ENCODE data around the gene EIF4G1. TPM values are rescaled to one million over a fixed set of nuclear protein-coding genes. Genes with fewer than 3 reads are reported as not detected.
"Not testable (repeated sequence)": the region's sequence is repeated elsewhere in the genome, so short reads cannot be mapped to it uniquely, and the experiment has no call there.

EIF4G1 gene
- total RNA-seq, 2 experiments from 2014 or later = 693 to 706 TPM

DNA sequence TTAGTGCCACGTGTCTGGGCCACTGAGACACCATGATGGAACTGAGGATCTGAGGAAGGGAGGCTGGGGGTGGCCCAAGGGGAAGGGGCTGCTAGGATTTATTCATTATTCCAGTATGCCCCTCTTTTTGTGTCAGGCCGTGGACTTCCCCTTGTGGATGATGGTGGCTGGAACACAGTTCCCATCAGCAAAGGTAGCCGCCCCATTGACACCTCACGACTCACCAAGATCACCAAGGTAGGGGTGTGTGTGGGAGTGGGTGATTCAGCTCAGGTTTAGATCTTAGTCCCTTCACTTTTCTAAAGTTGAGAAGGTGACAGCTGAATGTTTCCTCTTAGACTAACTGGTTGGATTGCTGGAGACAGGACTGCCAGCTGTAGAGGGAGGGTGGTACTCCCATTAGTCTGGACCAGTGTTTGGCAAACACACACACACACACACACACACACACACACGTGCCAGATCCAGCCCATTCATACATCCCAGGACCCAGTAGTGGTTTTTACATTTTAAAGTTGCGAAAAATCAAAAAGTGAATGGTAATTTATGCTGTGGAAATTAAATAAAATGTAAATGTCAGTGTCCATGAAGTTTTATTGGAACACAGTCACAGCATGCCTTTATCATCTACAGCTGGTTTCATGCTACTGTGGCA lies 11.4 kb downstream of the EIF4G1 start:
- CTCF ChIA-PET = no interaction called here

DNA sequence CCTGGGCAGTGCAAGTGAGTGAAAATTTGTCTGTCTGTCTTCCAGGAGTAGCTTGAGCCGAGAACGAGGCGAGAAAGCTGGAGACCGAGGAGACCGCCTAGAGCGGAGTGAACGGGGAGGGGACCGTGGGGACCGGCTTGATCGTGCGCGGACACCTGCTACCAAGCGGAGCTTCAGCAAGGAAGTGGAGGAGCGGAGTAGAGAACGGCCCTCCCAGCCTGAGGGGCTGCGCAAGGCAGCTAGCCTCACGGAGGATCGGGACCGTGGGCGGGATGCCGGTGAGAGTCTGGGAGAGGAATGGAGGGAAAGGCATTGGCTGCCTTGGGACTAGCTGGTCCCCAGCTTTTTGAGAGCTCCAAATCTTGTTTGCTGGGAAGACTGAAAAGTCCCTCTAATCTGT lies 12.8 kb downstream of the EIF4G1 start:
- POLR2A ChIA-PET = no interaction called here

More for the DNA sequence above, 11.4 kb downstream of the EIF4G1 start:
- POLR2A ChIA-PET = interaction anchor here (0.5 to 1.1 kb wide), 2 partner anchors 11 to 40 kb away, joined by 3 to 4 read pairs; no protein-coding TSS in a partner anchor

DNA sequence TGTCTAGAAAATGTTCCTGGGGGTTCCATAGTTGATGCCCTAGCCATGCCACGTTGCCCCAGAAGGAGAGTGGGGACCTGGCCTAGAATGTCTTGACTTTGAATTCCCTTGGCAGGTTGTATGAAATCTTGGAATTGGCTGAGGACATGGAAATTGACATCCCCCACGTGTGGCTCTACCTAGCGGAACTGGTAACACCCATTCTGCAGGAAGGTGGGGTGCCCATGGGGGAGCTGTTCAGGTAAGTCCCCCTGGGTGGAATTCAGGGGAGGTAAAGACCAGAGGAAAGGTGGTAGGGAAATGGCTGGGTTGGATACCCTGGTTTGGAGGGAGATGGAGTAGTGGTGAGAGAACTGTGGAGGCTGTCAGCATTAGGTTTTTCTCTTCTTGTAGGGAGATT lies 14.1 kb downstream of the EIF4G1 start:
- CTCF ChIA-PET = no interaction called here
- POLR2A ChIA-PET = no interaction called here

More for the DNA sequence above, 12.8 kb downstream of the EIF4G1 start:
- CTCF ChIA-PET = interaction anchor here (1.1 kb wide), 1 partner anchor 9 kb away, joined by 3 read pairs; no protein-coding TSS in a partner anchor

DNA sequence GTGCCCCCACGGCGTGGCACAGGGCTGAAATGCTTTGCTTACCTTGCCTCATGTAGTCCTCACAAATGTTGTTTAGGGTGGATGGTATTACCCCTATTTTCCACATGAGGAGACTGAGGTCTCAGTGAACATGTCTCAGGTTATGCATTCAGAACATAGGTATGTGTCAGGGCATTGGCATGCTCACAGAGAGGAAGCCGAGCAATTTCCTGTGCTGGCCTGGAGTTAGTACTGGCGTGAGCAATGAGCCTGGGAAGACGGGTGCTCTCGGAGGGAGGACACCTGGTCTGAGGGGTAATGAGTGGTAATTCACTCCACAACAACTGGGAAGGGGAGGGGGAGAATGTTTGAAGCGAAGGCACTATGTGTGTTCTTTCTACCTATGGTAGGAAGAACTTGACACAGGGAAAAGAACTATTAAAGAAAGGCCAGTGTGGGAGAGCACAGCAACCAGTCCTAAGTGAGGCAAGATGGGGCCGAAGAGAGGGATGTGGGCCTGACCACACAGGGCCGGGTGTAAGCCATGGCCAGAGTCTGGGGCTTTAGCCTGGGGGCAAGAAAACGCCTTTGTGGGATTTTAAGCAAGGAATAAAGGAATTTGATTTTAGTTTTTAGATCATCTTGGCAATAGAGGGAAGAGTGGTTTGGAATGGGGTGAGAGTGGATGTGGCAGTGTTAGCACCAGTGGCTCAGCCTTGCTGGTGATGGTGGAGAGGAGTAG lies 18.1 kb downstream of the EIF4G1 start:
- POLR2A ChIA-PET = no interaction called here
- CTCF ChIA-PET = no interaction called here

DNA sequence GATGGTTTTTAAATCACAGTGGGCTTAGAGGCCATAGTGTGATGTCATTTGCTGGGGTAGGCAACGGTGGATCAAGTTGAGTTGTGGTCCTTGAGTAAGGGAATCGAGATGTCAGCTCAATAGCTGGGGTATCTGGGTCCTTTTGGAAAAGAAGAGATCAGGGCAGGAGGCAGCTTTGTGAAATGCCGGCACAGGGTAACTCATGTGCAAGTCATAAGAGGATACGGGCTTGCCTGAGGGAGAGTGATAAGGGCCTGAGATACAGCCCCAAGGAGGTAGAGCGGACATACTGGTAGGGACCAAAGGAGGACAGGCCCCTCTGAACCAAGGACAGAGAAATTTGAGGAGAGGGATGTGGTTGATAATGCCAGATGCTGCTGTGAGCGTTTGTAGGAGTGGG lies 18.8 kb downstream of the EIF4G1 start:
- CTCF ChIA-PET = no interaction called here

DNA sequence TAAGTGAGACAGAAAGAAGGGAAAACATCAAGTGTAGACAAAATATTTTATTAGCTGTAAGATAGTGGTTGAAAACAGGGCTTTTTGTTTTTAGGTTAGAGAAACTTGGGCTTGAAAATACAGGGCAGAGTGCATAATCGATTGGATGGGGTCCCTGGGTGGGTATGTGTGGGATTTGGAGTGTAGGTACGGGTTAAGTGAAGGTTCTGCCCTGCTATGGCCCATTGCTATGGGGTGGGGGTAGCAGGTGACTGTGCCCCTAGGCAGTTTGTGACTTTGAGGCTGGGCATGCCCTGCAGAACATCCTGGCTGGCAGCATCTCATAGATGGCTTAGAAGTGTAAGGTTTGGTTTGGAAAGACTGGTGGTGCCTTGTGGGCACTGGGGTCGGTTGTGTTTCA lies 19.3 kb downstream of the EIF4G1 start:
- POLR2A ChIA-PET = no interaction called here
- CTCF ChIA-PET = no interaction called here

More for the DNA sequence above, 18.8 kb downstream of the EIF4G1 start:
- POLR2A ChIA-PET = no interaction called here

DNA sequence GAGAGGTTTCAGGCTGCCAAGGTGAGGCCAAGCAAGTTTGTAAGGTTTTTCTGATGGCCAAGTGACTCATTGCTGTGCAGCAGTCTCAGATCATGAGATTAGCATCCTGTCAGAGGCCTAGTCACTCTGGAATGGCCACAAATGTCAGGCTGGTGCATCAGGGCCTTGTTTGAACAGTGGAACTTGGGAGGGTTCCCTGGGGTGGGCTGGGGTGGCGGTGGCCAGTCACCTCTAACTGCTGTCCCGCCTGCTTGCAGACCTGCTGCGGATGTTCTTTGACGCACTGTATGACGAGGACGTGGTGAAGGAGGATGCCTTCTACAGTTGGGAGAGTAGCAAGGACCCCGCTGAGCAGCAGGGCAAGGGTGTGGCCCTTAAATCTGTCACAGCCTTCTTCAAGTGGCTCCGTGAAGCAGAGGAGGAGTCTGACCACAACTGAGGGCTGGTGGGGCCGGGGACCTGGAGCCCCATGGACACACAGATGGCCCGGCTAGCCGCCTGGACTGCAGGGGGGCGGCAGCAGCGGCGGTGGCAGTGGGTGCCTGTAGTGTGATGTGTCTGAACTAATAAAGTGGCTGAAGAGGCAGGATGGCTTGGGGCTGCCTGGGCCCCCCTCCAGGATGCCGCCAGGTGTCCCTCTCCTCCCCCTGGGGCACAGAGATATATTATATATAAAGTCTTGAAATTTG lies 20.2 kb downstream of the EIF4G1 start:
- ChIA-PET POLR2A (interaction anchor here (0.9 kb wide), 1 partner anchor 19 kb away, joined by 3 read pairs; no protein-coding TSS in a partner anchor), CTCF (no interaction called here)

DNA sequence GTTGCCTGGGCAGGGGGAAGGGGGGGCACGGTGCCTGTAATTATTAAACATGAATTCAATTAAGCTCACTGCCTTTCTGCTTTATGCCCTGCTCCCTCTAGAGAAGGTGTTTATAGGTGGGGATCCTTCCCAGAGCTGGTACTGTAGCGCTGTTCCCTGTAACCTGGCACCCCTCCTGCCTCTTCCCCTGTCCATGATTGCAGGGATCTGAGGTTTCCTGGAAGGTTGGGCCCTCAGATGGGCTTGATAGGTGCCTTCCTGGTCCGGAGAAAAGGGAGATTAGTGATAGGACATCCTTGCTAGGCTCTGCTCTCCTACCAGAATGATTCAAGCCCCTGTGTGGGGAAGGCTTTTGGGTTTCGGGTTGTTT lies 20.9 kb downstream of the EIF4G1 start:
- ChIA-PET POLR2A (interaction anchor here (0.9 kb wide), 1 partner anchor 18 kb away, joined by 3 read pairs; no protein-coding TSS in a partner anchor), CTCF (no interaction called here)

DNA sequence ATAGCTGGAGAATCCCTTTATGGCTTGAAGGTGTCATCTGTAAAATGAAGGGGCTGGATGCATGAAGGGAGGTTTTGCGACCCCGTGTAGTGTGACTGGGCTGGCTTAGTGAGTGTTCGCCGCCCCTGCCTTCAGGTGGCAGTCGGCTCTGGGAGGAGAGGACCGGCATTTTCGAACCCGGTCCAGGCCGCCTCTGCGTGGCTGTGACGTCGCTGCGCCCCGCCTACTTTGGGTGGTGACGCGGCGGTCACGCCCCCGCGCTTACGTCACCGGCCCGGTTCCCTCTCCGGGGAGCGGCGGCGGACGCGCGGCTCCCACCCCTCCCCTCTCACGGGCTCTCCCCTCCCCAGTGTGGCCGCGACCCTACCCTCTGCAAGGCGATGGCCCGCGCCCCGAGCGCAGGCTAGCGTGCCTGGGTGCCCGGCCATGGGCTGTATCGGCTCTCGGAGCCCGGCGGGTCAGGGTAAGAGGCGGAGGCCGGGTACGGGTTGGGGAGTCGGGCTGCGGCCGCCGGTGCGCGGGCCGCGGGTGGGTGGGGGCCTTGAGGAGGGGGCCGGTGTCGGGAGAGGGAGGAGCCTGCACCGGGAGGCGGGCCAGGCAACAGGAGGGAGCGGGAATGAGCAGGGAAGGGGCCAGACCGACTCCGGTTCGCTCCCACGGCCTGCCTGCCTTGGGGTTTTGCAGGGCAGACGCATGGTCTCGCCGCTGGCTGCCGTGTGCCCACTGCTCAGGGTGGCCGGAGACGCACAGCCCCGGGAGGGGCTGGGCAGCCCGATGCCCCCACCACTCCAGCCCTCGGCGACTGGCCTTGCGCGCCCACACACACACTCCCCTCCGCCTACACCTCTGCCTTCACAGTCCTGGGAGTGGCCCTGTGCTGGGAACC lies 21.5 kb downstream of the EIF4G1 start:
- POLR2A ChIA-PET = interaction anchor here (0.9 kb wide), 1 partner anchor 18 kb away, joined by 3 read pairs; no protein-coding TSS in a partner anchor
- CTCF ChIA-PET = no interaction called here

DNA sequence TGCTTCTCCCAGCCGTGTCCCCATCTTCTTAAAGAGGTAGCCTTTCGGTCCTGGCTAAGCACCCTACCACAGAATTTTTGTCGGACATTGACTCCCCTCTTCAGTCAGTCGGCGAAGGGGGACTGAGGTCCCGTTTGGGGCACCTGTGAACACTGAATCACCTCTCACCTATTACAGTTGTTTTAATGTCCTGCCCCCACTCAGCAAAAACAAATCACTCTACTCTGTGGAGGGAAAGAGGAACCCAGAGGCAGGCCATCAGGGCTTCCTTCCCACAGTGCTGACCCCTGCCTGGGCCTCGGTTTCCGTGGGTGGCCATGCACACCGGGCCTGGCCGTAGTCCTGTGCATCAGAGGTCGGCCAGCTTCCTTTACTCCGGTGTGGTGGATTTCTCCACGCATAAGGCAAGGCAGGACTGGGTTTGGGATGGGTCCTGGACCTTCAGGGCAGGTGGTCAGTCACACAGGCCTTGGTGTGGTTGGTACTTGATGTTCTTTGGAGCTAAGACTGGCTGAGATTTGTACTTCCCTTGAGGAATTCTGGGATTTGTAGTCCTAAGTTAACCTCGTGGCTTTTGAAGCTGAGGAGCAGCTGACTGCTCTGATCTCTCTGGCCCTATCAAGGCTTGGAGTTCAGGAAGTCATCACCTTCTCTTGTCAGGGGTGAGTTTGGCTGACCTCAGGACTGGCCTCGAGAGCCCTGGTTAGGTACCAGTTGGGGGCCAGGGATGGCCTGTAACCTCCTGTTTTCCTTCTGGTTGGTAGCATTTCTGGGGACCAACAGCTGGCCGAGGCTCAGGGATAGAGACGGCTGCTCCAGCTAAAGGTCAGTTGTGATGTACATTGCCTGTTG lies 22.4 kb downstream of the EIF4G1 start:
- CTCF ChIA-PET = interaction anchor here (2.1 kb wide), 1 partner anchor 109 kb away, joined by 6 read pairs; no protein-coding TSS in a partner anchor
- POLR2A ChIA-PET = interaction anchor here (0.6 to 0.7 kb wide), 2 partner anchors 27 to 163 kb away, joined by 3 read pairs; no protein-coding TSS in a partner anchor

DNA sequence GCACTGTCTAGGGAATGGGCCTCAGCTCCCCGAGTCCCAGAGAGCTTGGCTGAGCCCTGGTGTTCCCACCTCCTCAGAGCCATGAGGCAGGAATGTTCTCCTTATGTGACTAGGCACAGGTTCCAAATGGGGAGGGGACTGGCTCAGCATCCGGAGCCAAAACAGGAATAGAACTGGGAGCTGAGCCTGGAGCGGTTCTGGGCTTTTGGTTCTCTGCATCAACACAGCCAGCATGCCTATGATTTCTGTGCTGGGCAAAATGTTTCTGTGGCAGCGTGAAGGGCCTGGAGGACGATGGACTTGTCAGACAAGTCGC lies 23.0 kb downstream of the EIF4G1 start, which contains the start of gene FAM131A:
TSS of gene FAM131A (plus strand) at position 202 of the 316 bp plus-strand sequence. CDS start at position 233, 31 bp downstream.
- ChIA-PET CTCF (interaction anchor here (2.1 kb wide), 1 partner anchor 110 kb away, joined by 6 read pairs; no protein-coding TSS in a partner anchor), POLR2A (interaction anchor here (0.6 to 0.7 kb wide), 2 partner anchors 26 to 163 kb away, joined by 3 read pairs; no protein-coding TSS in a partner anchor)

DNA sequence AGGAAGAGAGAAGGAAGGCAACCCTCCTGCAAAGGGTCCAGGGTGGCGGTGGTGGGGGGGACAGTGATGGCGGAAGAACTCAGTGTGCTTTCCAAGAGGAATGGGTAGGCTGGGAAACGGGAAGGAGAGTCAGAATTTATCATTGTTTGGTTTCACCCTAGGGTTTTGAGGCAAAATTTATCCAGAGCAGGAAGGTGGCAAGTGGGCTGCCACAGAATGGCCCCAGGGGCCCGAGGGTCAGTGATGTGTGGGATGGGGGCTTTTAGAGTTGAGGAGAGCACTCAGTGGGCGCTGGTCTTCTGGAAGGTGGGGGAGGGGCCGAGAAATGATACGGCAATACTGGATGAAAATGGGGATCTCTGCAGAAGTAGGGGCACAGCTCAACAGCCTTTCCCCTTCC lies 23.6 kb downstream of the EIF4G1 start:
- ChIA-PET POLR2A (no interaction called here), CTCF (interaction anchor here (0.9 to 2.1 kb wide), 3 partner anchors 16 to 163 kb away, joined by 3 to 6 read pairs (median 3); no protein-coding TSS in a partner anchor)

DNA sequence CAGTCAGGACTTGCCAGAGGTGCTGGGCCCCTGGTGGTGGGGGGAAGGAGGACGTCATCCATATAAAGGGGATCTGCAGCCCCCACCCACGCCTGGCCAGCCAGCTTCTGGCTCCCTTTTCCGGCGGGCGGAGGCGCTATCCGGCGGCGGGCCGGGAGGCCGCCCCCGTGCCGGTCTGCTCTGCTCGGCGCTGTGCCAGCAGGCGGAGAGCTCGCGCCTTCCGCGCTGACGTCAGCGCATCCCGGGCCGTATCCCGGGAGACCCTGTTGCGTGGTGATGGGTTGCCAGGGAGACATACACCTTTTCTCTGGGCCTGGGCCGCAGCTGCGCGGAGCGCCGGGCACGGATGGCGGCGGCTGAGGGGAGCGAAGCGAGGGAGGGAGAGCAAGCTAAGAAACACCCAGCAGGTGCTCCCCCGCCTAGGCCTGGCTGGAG lies 24.1 kb downstream of the EIF4G1 start:
- CTCF ChIA-PET = interaction anchor here (0.9 to 2.1 kb wide), 3 partner anchors 15 to 162 kb away, joined by 3 to 6 read pairs (median 3); no protein-coding TSS in a partner anchor
- POLR2A ChIA-PET = interaction anchor here (1.2 kb wide), 1 partner anchor 22 kb away, joined by 3 read pairs; no protein-coding TSS in a partner anchor

DNA sequence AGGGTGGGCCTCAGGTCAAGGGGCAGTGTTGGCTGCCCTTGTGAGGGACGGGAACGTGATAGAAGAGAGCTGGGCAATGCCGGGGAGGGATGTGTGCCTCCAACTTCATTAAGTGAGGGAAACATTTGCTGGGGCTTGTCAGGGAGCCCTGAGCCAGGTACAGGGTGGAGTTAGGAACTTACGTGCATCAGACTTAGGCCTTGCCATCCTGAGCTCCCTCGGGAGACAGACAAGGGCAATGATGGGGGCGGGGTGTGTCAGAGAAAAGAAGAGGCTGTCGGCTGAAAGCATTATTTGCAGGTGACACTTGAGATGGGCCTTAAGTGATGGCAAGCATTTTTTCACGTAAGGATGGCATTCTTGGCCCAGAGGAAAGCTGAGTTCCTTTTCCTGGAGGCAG lies 24.6 kb downstream of the EIF4G1 start:
- POLR2A ChIA-PET = interaction anchor here (1.2 kb wide), 1 partner anchor 22 kb away, joined by 3 read pairs; no protein-coding TSS in a partner anchor
- CTCF ChIA-PET = interaction anchor here (0.9 to 2.1 kb wide), 3 partner anchors 15 to 162 kb away, joined by 3 to 6 read pairs (median 3); no protein-coding TSS in a partner anchor

DNA sequence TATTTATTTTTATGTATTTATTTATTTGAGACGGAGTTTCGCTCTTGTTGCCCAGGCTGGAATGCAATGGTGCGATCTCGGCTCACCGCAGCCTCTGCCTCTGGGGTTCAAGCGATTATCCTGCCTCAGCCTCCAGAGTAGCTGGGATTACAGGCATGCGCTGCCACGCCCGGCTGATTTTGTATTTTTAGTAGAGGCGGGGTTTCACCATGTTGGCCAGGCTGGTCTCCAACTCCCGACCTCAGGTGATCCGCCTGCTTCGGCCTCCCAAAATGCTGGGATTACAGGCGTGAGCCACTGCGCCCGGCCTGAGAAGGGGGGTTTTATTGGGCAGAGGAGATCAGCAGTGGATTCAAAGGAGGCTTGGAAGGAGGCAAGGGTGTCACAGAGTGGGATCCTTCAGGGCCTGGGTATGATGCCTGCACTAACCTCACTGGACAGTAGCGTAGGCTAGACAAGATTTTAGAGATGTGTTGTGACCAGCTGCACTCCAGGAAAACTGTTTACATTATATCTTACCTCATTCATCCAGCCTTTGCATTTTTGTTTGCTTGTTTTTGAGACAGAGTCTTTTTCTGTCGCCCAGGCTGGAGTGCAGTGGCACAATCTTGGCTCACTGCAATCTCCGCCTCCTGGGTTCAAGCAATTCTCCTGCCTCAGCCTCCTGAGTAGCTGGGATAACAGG lies 25.2 kb downstream of the EIF4G1 start:
- CTCF ChIA-PET = not testable (repeated sequence)
- POLR2A ChIA-PET = interaction anchor here (1.2 kb wide), 1 partner anchor 21 kb away, joined by 3 read pairs; no protein-coding TSS in a partner anchor

DNA sequence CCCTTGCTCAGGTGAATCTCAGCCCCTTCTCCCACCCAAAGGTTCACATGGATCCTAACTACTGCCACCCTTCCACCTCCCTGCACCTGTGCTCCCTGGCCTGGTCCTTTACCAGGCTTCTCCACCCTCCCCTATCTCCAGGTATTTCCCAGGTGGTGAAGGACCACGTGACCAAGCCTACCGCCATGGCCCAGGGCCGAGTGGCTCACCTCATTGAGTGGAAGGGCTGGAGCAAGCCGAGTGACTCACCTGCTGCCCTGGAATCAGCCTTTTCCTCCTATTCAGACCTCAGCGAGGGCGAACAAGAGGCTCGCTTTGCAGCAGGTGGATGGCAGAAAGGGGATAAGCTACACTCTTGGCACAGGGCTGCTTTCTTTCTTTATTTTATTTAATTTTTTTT lies 27.5 kb downstream of the EIF4G1 start:
- POLR2A ChIA-PET = no interaction called here

DNA sequence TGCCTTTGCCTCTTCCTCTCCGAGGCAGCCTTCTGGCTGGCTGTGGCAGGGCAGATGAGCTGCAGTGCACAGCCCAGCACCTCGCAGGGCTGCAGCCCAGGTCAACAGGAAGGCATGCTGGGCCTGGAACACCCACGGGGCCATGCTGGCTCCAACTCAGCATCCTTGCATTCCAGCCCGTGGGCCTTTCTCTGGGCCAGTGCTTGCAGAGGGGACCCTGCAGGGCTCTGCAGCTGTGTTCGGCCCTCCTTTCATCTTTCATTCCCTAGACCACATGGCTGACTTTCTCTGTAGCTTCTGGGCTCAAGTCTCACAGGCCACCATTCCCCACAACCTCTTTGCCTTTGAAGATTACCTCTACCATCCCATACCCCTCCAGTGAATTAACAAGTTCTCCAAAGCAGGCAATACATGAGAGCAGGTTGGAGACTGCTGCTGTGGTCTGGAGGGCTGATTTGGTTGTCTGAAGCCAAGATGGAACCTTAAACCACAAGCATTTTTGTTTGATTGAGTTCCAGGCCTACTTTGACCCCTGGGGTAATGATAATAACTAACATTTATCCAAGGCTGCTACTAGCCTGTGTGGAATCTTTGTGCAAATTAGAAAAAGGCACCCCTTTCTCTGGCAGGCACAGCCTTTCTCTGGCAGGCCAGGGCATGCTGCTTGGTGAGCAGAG lies 28.9 kb downstream of the EIF4G1 start:
- ChIA-PET CTCF (no interaction called here), POLR2A (no interaction called here)

More for the DNA sequence above, 27.5 kb downstream of the EIF4G1 start:
- CTCF ChIA-PET = no interaction called here
